Inferior parietal cortex (tissue), 1 donor: ENCODE results near the gene MAPK11.

Source experiments
- DNase-seq: peaks from one replicate; pipeline ENCODE4 v3.0.0-alpha.2; 2016; ENCODE audit errors: extremely low spot score

Gene MAPK11

GRCh38 chr22:50224071-50224470 lies 46.1 kb downstream of the MAPK11 start:
- no peak for DNase-seq

- no peak for DNase-seq
These were observed 47.7 kb downstream of the MAPK11 start for GRCh38 chr22:50222508-50222907.

- DNase-seq: no peak
These were observed 48.5 kb downstream of the MAPK11 start for GRCh38 chr22:50221410-50222300.

GRCh38 chr22:50220603-50221409 lies 49.4 kb downstream of the MAPK11 start:
- DNase-seq: no peak

- DNase-seq: no peak
These were observed 50.2 kb downstream of the MAPK11 start for GRCh38 chr22:50219800-50220602.

- DNase-seq: no peak
These were observed 51.0 kb downstream of the MAPK11 start for GRCh38 chr22:50218996-50219727.

GRCh38 chr22:50218153-50218995 lies 51.8 kb downstream of the MAPK11 start:
- no peak for DNase-seq

GRCh38 chr22:50217543-50218152 lies 52.5 kb downstream of the MAPK11 start:
- no peak for DNase-seq

- DNase-seq: no peak
These were observed 53.3 kb downstream of the MAPK11 start for GRCh38 chr22:50216684-50217520.

GRCh38 chr22:50216055-50216683 lies 54.0 kb downstream of the MAPK11 start:
- no peak for DNase-seq

- no peak for DNase-seq
These were observed 54.7 kb downstream of the MAPK11 start for GRCh38 chr22:50215297-50216054.
